Prostate gland (tissue), 2 donors: ENCODE data around the gene CACNA1B. TPM values are rescaled to one million over a fixed set of nuclear protein-coding genes. Genes with fewer than 3 reads are reported as not detected.

Experiments
- DNase-seq: peaks from one replicate; pipeline ENCODE4 v3.0.0-alpha.2; 2019; ENCODE audit warnings: low spot score
- H3K27ac ChIP-seq, 2 donors: fragments of 200-600 bp; sonication (generic); 2 replicates each; pipeline ENCODE4 v1.5.1; 2017 to 2019
- H3K27me3 ChIP-seq: fragments of 200-600 bp; sonication (generic); replicated peaks from 2 replicates; pipeline ENCODE4 v1.5.1; 2019; ENCODE audit not compliant: insufficient read depth
- H3K36me3 ChIP-seq, 2 donors: fragments of 200-600 bp; sonication (generic); 1 replicate in 1 of 2; 2 replicates in 1 of 2; pipeline versions ENCODE4 v1.5.1 to v1.8.1; 2017 to 2019
- H3K4me1 ChIP-seq: fragments of 200-600 bp; sonication (generic); replicated peaks from 2 replicates; pipeline ENCODE4 v1.5.1; 2019
- H3K4me3 ChIP-seq, 2 donors: fragments of 200-600 bp; sonication (generic); 2 replicates each; pipeline ENCODE4 v1.5.1; 2017 to 2019
- H3K9me3 ChIP-seq: fragments of 200-600 bp; sonication (generic); 2 replicates; pipeline ENCODE4 v1.5.1; 2017
- POLR2A ChIP-seq: fragments of 450-650 bp; IDR thresholded peaks from one replicate; pipeline ENCODE4 v1.6.1; 2016; ENCODE audit warnings: antibody characterized with exemption, mild to moderate bottlenecking
- POLR2AphosphoS5 ChIP-seq: sonication (generic); formaldehyde crosslinking; IDR thresholded peaks from one replicate; pipeline ENCODE4 v1.6.1; 2017; ENCODE audit warnings: antibody characterized with exemption
- WGBS: methylation state at CpG from one replicate; pipeline ENCODE4 v1.1.5; 2018; 5-methylcytosine and 5-hydroxymethylcytosine counted together
- intact Hi-C: fragments of 100-400 bp; cut with DNase I; formaldehyde crosslinking; loops from one replicate; pipeline ENCODE4 v1.14.2; 2022
- total RNA-seq, 2 donors: library from RNA; depleted of rRNA; stranded (reverse); fragments of >200 nt; gene quantifications; one replicate each; pipeline ENCODE4 v1.1.0, GENCODE V29; 2016
- TF ChIP-seq, protein P1 (sequence below), 4 experiments: fragments of 200-600 bp in 2 of 4; fragments of 450-650 bp in 2 of 4; sonication (generic) in 2 of 4; IDR thresholded peaks; 1 replicate in 3 of 4; 2 replicates in 1 of 4; pipeline ENCODE4 v1.5.1; 2016 to 2019; ENCODE audit warnings: antibody characterized with exemption in 4 of 4, mild to moderate bottlenecking in 2 of 4, moderate library complexity in 2 of 4

Gene CACNA1B
- total RNA-seq, 2 donors from 2014 or later = 0.36 to 6.0 TPM

DNA sequence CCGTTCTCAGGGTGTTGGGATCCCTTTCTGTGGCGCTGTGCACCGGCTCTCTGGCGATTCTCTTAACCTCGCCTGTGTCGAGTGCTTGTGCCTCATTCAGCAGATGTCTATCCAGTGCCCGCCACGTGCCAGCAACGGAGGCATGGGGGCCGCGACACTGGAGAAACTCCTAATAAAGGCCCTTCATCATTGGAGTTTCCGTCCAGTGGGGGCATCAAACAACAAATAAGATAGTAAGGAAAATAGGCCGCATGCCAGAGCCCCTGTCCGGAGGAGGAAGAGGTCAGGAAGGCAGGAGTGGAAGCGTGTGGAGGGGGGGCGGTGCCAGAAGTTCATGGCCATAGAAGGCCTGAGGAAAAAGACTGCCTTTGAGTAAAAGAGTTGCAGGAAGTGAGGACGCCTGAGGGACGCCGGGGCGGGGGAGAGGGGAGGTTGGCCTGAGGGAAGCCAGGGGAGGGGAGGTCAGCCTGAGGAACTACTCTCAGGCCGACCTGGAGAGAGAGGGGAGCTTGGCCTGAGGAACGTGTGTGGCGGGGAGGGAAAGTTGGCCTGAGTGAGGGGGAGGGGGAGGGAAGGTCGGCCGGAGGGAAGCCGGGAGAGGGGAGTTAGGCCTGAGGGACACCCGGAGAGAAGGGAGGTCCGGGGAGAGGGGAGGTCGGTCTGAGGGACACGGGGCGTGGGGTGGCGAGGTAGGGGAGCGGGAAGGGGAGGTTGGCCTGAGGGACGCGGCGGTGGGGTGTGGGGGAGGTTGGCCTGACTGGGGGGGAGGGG, 82.2 kb downstream of the CACNA1B start:
- no peaks in the 10 kb centered on the region for H3K9me3 ChIP-seq
- DNase-seq = no peak
- H3K36me3 ChIP-seq = no peaks in the 10 kb centered on the region
- TF ChIP-seq, protein P1, sequence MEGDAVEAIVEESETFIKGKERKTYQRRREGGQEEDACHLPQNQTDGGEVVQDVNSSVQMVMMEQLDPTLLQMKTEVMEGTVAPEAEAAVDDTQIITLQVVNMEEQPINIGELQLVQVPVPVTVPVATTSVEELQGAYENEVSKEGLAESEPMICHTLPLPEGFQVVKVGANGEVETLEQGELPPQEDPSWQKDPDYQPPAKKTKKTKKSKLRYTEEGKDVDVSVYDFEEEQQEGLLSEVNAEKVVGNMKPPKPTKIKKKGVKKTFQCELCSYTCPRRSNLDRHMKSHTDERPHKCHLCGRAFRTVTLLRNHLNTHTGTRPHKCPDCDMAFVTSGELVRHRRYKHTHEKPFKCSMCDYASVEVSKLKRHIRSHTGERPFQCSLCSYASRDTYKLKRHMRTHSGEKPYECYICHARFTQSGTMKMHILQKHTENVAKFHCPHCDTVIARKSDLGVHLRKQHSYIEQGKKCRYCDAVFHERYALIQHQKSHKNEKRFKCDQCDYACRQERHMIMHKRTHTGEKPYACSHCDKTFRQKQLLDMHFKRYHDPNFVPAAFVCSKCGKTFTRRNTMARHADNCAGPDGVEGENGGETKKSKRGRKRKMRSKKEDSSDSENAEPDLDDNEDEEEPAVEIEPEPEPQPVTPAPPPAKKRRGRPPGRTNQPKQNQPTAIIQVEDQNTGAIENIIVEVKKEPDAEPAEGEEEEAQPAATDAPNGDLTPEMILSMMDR (IDR thresholded peaks at IDR 0.05) = no peak
- TF ChIP-seq POLR2AphosphoS5 (no peak), POLR2A (no peak)
- no peak overlapping the region for H3K4me3 ChIP-seq
- no peak overlapping the region for H3K27ac ChIP-seq
- H3K27me3 ChIP-seq = no peaks in the 10 kb centered on the region
- no peaks in the 10 kb centered on the region for H3K4me1 ChIP-seq
- WGBS = 80% methylated on average over 36 of the region's 36 CpGs
- intact Hi-C loops = no loop called here

DNA sequence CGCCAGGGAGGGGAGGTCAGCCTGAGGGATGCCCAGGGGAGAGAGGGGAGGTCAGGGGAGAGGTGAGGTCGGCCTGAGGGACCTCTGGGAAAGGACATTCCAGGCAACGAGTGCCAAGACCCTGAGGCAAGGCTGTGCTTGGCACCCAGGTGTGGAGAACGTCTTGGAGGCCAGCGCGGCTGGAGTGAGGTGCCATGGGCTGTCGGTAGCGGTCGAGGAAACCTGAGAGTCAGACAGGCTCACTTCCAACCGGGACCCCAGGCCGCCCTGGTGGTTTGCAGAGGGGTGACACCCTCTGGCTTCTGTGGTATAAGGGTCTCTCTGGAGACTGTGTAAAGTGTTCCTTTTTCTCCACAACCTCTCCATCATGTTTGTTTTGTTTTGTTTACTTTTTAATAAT, 82.9 kb downstream of the CACNA1B start:
- 74% methylated on average over 11 of the region's 11 CpGs for WGBS
- no peaks in the 10 kb centered on the region for H3K9me3 ChIP-seq
- intact Hi-C loops = no loop called here
- H3K4me1 ChIP-seq = no peaks in the 10 kb centered on the region
- no peaks in the 10 kb centered on the region for H3K36me3 ChIP-seq
- DNase-seq = no peak
- no peak overlapping the region for H3K4me3 ChIP-seq
- TF ChIP-seq POLR2A (no peak), POLR2AphosphoS5 (no peak)
- TF ChIP-seq, protein P1 (IDR thresholded peaks at IDR 0.05) = no peak
- no peaks in the 10 kb centered on the region for H3K27me3 ChIP-seq
- no peak overlapping the region for H3K27ac ChIP-seq

DNA sequence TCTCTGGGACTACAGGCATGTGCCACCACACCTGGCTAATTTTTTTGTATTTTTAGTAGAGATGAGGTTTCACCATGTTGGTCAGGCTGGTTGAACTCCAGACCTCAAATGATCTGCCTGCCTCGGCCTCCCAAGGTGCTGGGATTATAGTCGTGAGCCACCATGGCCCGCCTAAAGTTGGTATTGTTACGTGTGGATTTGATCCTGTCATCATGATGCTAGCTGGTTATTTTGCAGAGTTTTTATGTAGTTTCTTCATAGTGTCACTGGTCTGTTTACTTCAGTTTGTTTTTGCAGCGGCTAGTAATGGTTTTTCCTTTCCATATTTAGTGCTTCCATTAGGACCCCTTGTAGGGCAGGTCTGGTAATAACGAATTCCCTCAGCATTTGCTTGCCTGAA, 85.9 kb downstream of the CACNA1B start:
- 92% methylated on average over 6 of the region's 6 CpGs for whole genome bisulfite sequencing
- Histone ChIP-seq H3K4me3 (no peak overlapping the region), H3K27me3 (no peaks in the 10 kb centered on the region), H3K4me1 (no peaks in the 10 kb centered on the region), H3K36me3 (no peaks in the 10 kb centered on the region), H3K9me3 (no peaks in the 10 kb centered on the region), H3K27ac (no peak overlapping the region)
- TF ChIP-seq, protein P1 (IDR thresholded peaks at IDR 0.05) = no peak
- TF ChIP-seq POLR2A (no peak), POLR2AphosphoS5 (no peak)
- DNase-seq = no peak
- intact Hi-C loops = no loop called here

DNA sequence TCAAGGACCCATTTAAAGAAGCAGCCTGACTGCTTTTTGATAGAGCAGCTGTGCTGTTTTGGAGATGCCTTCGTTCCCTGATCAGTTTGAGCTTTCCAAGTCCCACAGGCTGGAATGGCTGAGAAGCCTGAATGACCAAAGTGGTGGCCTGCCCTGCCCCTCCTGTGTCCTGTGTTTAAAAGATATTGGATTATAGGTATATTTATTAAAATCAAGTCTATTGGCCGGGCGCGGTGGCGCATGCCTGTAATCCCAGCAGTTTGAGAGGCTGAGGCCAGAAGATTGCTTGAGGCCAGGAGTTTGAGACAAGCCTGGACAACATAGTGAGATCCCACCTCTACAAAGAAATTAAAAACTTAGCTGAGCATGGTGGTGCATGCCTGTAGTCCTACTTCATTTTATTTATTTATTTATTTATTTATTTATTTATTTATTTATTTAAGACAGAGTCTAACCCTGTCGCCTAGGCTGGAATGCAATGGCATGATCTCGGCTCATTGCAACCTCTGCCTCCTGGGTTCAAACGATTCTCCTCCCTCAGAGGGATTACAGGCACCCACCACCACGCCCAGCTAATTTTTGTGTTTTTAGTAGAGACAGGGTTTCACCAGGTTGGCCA, 87.7 kb downstream of the CACNA1B start:
- no peak overlapping the region for H3K27ac ChIP-seq
- TF ChIP-seq POLR2A (no peak), POLR2AphosphoS5 (no peak)
- TF ChIP-seq, protein P1 (IDR thresholded peaks at IDR 0.05) = no peak
- DNase-seq = no peak
- H3K27me3 ChIP-seq = no peaks in the 10 kb centered on the region
- no peaks in the 10 kb centered on the region for H3K9me3 ChIP-seq
- intact Hi-C loops = no loop called here
- WGBS = 96% methylated on average over 9 of the region's 9 CpGs
- no peak overlapping the region for H3K4me3 ChIP-seq
- H3K36me3 ChIP-seq = no peaks in the 10 kb centered on the region
- H3K4me1 ChIP-seq = no peaks in the 10 kb centered on the region
